K562 (cell line): ENCODE measurements around the gene NR3C2. TPM values are rescaled to one million over a fixed set of nuclear protein-coding genes. Genes with fewer than 3 reads are reported as not detected.

Source experiments
- ATAC-seq: fragments of 200-7000 bp; cut with Tn5 transposase; 3 replicates; pipeline ENCODE4 v1.9.1; 2020; ENCODE audit warnings: moderate library complexity
- BruUV-seq: library from RNA; stranded (reverse); fragments of 400-500 nt; replicated peaks from 2 replicates; lab custom pipeline; 2021; lab: Mats Ljungman, UMichigan
- CTCF ChIA-PET: fragments of 300-600 bp; formaldehyde crosslinking; extraction: SDS; loops from one replicate; lab custom pipeline; 2021; ENCODE audit warnings: low intra/inter-chr PET ratio; lab: Yijun Ruan, JAX
- POLR2A ChIA-PET: fragments of 300-600, 350-650 bp; sonication (Branson Sonifier 250); formaldehyde crosslinking; extraction: SDS; loops from one replicate; lab custom pipeline; 2021; ENCODE audit warnings: antibody characterized with exemption, inconsistent platforms; lab: Yijun Ruan, JAX
- DNase-seq, 4 experiments: peaks; one replicate each; pipeline versions ENCODE4 v3.0.0 to v3.0.0-alpha.2; 2011 to 2018; ENCODE audit warnings: low spot score in 3 of 4, mixed read lengths in 3 of 4; ENCODE audit errors: extremely low read depth in 1 of 4
- FAIRE-seq: peaks from 2 replicates; lab custom pipeline; 2011; peaks lifted over from hg19 to GRCh38; lab: Jason Lieb, UNC
- H2AFZ ChIP-seq: 2 replicates; pipeline ENCODE4 v1.6.0; 2011; ENCODE audit warnings: low read depth, low read length, control low read depth, inconsistent platforms
- H3K27ac ChIP-seq: fragments of 200-600 bp; 3 replicates; pipeline ENCODE4 v1.8.0; 2011; ENCODE audit warnings: low read depth, mild to moderate bottlenecking, control low read depth, inconsistent platforms, low read length, moderate library complexity, mixed read lengths; ENCODE audit errors: extremely low read depth
- H3K27me3 ChIP-seq, 2 experiments: fragments of 300-600 bp in 1 of 2; 2 replicates in 1 of 2; 3 replicates in 1 of 2; pipeline versions ENCODE4 v1.6.0 to v1.8.0; 2011; ENCODE audit warnings: inconsistent platforms in 2 of 2, low read length in 2 of 2, mild to moderate bottlenecking in 1 of 2, mixed read lengths in 1 of 2, moderate library complexity in 1 of 2; ENCODE audit not compliant: control insufficient read depth in 2 of 2, insufficient read depth in 2 of 2
- H3K36me3 ChIP-seq: fragments of 300-600 bp; 3 replicates; pipeline ENCODE4 v1.8.0; 2011; ENCODE audit warnings: mild to moderate bottlenecking, low read length, inconsistent platforms; ENCODE audit not compliant: control insufficient read depth, insufficient read depth
- H3K4me1 ChIP-seq, 2 experiments: fragments of 200-600 bp in 1 of 2; replicated peaks in 1 of 2; 2 replicates in 1 of 2; 3 replicates in 1 of 2; pipeline versions ENCODE4 v1.5.1 to v1.8.0; 2011; ENCODE audit warnings: inconsistent platforms in 2 of 2, low read length in 2 of 2, mild to moderate bottlenecking in 1 of 2, mixed read lengths in 1 of 2, moderate library complexity in 1 of 2; ENCODE audit not compliant: control insufficient read depth in 2 of 2, insufficient read depth in 2 of 2
- H3K4me2 ChIP-seq: 2 replicates; pipeline ENCODE4 v1.6.1; 2011; ENCODE audit warnings: low read length, control low read depth, inconsistent platforms, mixed read lengths; ENCODE audit not compliant: insufficient read depth
- H3K4me3 ChIP-seq: fragments of 200-600 bp; sonication (generic), shearing (Covaris generic); 2 replicates; pipeline ENCODE4 v1.5.1; 2016; ENCODE audit warnings: control low read depth, inconsistent platforms
- H3K79me2 ChIP-seq: fragments of 200-600 bp; 3 replicates; pipeline ENCODE4 v1.8.0; 2011; ENCODE audit warnings: low read length, inconsistent platforms; ENCODE audit not compliant: control insufficient read depth, insufficient read depth
- H3K9ac ChIP-seq, 2 experiments: 2 replicates each; pipeline versions ENCODE4 v1.6.0 to v1.6.1; 2011; ENCODE audit warnings: low read depth in 2 of 2, low read length in 2 of 2, control low read depth in 1 of 2, inconsistent platforms in 1 of 2, mild to moderate bottlenecking in 1 of 2, mixed read lengths in 1 of 2; ENCODE audit not compliant: insufficient read depth in 1 of 2
- H3K9me1 ChIP-seq: one replicate; pipeline ENCODE4 v1.6.0; 2011; ENCODE audit warnings: inconsistent platforms, mild to moderate bottlenecking, low read length, moderate library complexity; ENCODE audit not compliant: control insufficient read depth, insufficient read depth
- H3K9me3 ChIP-seq: replicated peaks from 2 replicates; pipeline ENCODE4 v1.5.1; 2011; ENCODE audit warnings: low read depth, low read length, inconsistent platforms; ENCODE audit not compliant: control insufficient read depth, insufficient read depth
- H4K20me1 ChIP-seq: replicated peaks from 2 replicates; pipeline ENCODE4 v1.6.1; 2011; ENCODE audit warnings: low read length, inconsistent platforms, mixed read lengths; ENCODE audit not compliant: control insufficient read depth, insufficient read depth
- CBFA2T2 ChIP-seq: fragments of 450-650 bp; conservative IDR thresholded peaks from 2 replicates; pipeline ENCODE4 v1.6.1; 2017; ENCODE audit warnings: mild to moderate bottlenecking
- MAFG ChIP-seq: fragments of 450-650 bp; conservative IDR thresholded peaks from 2 replicates; pipeline ENCODE4 v1.6.1; 2016; ENCODE audit warnings: missing genetic modification characterization, missing compliant biosample characterization
- NBN ChIP-seq: fragments of 450-650 bp; IDR thresholded peaks from 2 replicates; pipeline ENCODE4 v1.6.1; 2016; ENCODE audit warnings: low read depth, mild to moderate bottlenecking
- PURB ChIP-seq: sonication (generic); formaldehyde crosslinking; IDR thresholded peaks from 2 replicates; pipeline ENCODE4 v1.9.0; 2021; ENCODE audit warnings: low read depth, mild to moderate bottlenecking, missing genetic modification reagents
- TAF7 ChIP-seq: fragments of 450-650 bp; IDR thresholded peaks from 2 replicates; pipeline ENCODE4 v1.6.1; 2016; ENCODE audit warnings: missing genetic modification characterization, missing compliant biosample characterization
- ZC3H8 ChIP-seq: fragments of 450-650 bp; IDR thresholded peaks from 2 replicates; pipeline ENCODE4 v1.6.1; 2017
- ZKSCAN3 ChIP-seq: fragments of 250-450 bp; sonication (Bioruptor Pico); IDR thresholded peaks from 2 replicates; pipeline ENCODE4 v1.4.0; 2020
- ZNF134 ChIP-seq: fragments of 250-450 bp; sonication (Bioruptor Pico); conservative IDR thresholded peaks from 2 replicates; pipeline ENCODE4 v1.4.0; 2020
- ZNF316 ChIP-seq: fragments of 450-650 bp; IDR thresholded peaks from 2 replicates; pipeline ENCODE4 v1.6.1; 2016
- ZNF77 ChIP-seq: fragments of 250-450 bp; sonication (Bioruptor Pico); IDR thresholded peaks from 2 replicates; pipeline ENCODE4 v1.5.0; 2020
- WGBS: fragments of 100-300 bp; shearing (Covaris generic); methylation state at CpG from one replicate; pipeline ENCODE4 v1.1.6; 2016; ENCODE audit warnings: low coverage, mixed read lengths; ENCODE audit not compliant: insufficient coverage; ENCODE audit errors: missing lambda C conversion rate; 5-methylcytosine and 5-hydroxymethylcytosine counted together
- in situ Hi-C: fragments of 300-500 bp; cut with MboI; formaldehyde crosslinking; loops from 4 replicates; pipeline ENCODE4 v1.15.0; 2018; ENCODE audit warnings: inconsistent platforms, mixed read lengths
- intact Hi-C: fragments of 100-400 bp; cut with micrococcal nuclease; formaldehyde crosslinking; loops from 2 replicates; pipeline ENCODE4 v1.14.2; 2022
- polyA plus RNA-seq, 8 experiments: library from polyadenylated mRNA; depleted of rRNA in 4 of 8; stranded (reverse) in 5 of 8; unstranded in 3 of 8; fragments of >200 nt; fragmentation: Nextera tagmentation in 2 of 8; fragmentation: Illumina TruSeq in 1 of 8; extraction: Ambion mirVana in 2 of 8; extraction: Trizol in 1 of 8; gene quantifications; 2 replicates each; pipeline versions ENCODE4 v1.2.1 to v1.2.3, GENCODE V29; 2011 to 2014; ENCODE audit warnings: inconsistent platforms in 1 of 8, missing spikeins in 1 of 8
- total RNA-seq, 7 experiments: library from RNA; depleted of rRNA in 6 of 7; stranded (reverse); fragments of >200 nt in 6 of 7; fragmentation: Illumina TruSeq in 2 of 7; extraction: Trizol in 2 of 7; gene quantifications; 2 replicates each; pipeline versions ENCODE4 v1.2.1 to v1.2.3, GENCODE V29; 2011 to 2021; ENCODE audit warnings: low replicate concordance in 1 of 7
- TF ChIP-seq, protein P1 (sequence below), 2 experiments: IDR thresholded peaks in 1 of 2; conservative IDR thresholded peaks in 1 of 2; 2 replicates each; pipeline ENCODE4 v1.6.1; 2016; ENCODE audit warnings: low read depth in 2 of 2, mild to moderate bottlenecking in 1 of 2, missing compliant biosample characterization in 1 of 2, missing genetic modification characterization in 1 of 2, moderate library complexity in 1 of 2
- TF ChIP-seq, protein P2 (sequence below): fragments of 450-650 bp; IDR thresholded peaks from 2 replicates; pipeline ENCODE4 v1.6.1; 2016; ENCODE audit warnings: missing biosample characterization, missing genetic modification characterization
- TF ChIP-seq, protein P3 (sequence below): fragments of 250-450 bp; sonication (Bioruptor Pico); IDR thresholded peaks from 2 replicates; pipeline ENCODE4 v1.5.0; 2020; ENCODE audit warnings: mild to moderate bottlenecking
- TF ChIP-seq, protein P4 (sequence below): fragments of 450-650 bp; formaldehyde crosslinking; IDR thresholded peaks from 2 replicates; pipeline ENCODE4 v1.4.0; 2020; ENCODE audit warnings: mild to moderate bottlenecking
- TF ChIP-seq, protein P5 (sequence below): fragments of 450-650 bp; IDR thresholded peaks from 2 replicates; pipeline ENCODE4 v1.6.1; 2017; ENCODE audit warnings: antibody characterized with exemption

NR3C2 gene
- total and polyA plus RNA-seq, 9 of the 15 experiments (the other 6 are each of a cell fraction or from before 2014, with no cell fraction given) = 0.01 to 0.28 (median 0.16) TPM; not detected in 2

GRCh38 chr4:148184922-148185321, 257.3 kb downstream of the NR3C2 start:
- Histone ChIP-seq H3K4me3 (no peak overlapping the region), H3K79me2 (no peaks in the 10 kb centered on the region), H3K4me1 (no peaks in the 10 kb centered on the region), H3K27me3 (no peaks in the 10 kb centered on the region), H3K27ac (no peak overlapping the region), H2AFZ (no peak overlapping the region), H4K20me1 (no peaks in the 10 kb centered on the region), H3K4me2 (no peak overlapping the region), H3K9me1 (no peaks in the 10 kb centered on the region), H3K9ac (no peak overlapping the region), H3K36me3 (no peaks in the 10 kb centered on the region), H3K9me3 (no peaks in the 10 kb centered on the region)
- POLR2A ChIA-PET = no interaction called here
- WGBS = 0% methylated on average over 4 of the region's 4 CpGs
- DNase-seq (no peak), FAIRE-seq (no peak), ATAC-seq (no peak)
- intact Hi-C loops = no loop called here
- in situ Hi-C loops = no loop called here
- BruUV-seq = no TSS peak
- CTCF ChIA-PET = no interaction called here
- TF ChIP-seq ZNF77 (no peak), ZC3H8 (no peak), TAF7 (tag) (no peak), ZKSCAN3 (CRISPR knock-in tag) (no peak), ZNF134 (CRISPR knock-in tag) (no peak), ZNF316 (no peak), PURB (no peak), MAFG (tag) (no peak), CBFA2T2 (no peak), NBN (no peak)
- TF ChIP-seq, protein P1, sequence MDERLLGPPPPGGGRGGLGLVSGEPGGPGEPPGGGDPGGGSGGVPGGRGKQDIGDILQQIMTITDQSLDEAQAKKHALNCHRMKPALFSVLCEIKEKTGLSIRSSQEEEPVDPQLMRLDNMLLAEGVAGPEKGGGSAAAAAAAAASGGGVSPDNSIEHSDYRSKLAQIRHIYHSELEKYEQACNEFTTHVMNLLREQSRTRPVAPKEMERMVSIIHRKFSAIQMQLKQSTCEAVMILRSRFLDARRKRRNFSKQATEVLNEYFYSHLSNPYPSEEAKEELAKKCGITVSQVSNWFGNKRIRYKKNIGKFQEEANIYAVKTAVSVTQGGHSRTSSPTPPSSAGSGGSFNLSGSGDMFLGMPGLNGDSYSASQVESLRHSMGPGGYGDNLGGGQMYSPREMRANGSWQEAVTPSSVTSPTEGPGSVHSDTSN (CRISPR knock-in tag; IDR thresholded peaks at IDR 0.05; ENCODE audit: low read depth) = no peak
- TF ChIP-seq, protein P1 (tag; conservative IDR thresholded peaks at IDR 0.05; ENCODE audit: low read depth) = no peak
- TF ChIP-seq, protein P2, sequence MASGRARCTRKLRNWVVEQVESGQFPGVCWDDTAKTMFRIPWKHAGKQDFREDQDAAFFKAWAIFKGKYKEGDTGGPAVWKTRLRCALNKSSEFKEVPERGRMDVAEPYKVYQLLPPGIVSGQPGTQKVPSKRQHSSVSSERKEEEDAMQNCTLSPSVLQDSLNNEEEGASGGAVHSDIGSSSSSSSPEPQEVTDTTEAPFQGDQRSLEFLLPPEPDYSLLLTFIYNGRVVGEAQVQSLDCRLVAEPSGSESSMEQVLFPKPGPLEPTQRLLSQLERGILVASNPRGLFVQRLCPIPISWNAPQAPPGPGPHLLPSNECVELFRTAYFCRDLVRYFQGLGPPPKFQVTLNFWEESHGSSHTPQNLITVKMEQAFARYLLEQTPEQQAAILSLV = no peak
- TF ChIP-seq, protein P3, sequence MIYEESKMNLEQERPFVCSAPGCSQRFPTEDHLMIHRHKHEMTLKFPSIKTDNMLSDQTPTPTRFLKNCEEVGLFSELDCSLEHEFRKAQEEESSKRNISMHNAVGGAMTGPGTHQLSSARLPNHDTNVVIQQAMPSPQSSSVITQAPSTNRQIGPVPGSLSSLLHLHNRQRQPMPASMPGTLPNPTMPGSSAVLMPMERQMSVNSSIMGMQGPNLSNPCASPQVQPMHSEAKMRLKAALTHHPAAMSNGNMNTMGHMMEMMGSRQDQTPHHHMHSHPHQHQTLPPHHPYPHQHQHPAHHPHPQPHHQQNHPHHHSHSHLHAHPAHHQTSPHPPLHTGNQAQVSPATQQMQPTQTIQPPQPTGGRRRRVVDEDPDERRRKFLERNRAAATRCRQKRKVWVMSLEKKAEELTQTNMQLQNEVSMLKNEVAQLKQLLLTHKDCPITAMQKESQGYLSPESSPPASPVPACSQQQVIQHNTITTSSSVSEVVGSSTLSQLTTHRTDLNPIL = no peak
- TF ChIP-seq, protein P4, sequence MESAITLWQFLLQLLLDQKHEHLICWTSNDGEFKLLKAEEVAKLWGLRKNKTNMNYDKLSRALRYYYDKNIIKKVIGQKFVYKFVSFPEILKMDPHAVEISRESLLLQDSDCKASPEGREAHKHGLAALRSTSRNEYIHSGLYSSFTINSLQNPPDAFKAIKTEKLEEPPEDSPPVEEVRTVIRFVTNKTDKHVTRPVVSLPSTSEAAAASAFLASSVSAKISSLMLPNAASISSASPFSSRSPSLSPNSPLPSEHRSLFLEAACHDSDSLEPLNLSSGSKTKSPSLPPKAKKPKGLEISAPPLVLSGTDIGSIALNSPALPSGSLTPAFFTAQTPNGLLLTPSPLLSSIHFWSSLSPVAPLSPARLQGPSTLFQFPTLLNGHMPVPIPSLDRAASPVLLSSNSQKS (CRISPR knock-in tag) = no peak
- TF ChIP-seq, protein P5, sequence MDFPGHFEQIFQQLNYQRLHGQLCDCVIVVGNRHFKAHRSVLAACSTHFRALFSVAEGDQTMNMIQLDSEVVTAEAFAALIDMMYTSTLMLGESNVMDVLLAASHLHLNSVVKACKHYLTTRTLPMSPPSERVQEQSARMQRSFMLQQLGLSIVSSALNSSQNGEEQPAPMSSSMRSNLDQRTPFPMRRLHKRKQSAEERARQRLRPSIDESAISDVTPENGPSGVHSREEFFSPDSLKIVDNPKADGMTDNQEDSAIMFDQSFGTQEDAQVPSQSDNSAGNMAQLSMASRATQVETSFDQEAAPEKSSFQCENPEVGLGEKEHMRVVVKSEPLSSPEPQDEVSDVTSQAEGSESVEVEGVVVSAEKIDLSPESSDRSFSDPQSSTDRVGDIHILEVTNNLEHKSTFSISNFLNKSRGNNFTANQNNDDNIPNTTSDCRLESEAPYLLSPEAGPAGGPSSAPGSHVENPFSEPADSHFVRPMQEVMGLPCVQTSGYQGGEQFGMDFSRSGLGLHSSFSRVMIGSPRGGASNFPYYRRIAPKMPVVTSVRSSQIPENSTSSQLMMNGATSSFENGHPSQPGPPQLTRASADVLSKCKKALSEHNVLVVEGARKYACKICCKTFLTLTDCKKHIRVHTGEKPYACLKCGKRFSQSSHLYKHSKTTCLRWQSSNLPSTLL = no peak
